HT1080 (cell line): ENCODE measurements around the gene MARCHF9. TPM values are rescaled to one million over a fixed set of nuclear protein-coding genes. Genes with fewer than 3 reads are reported as not detected.

Experiments
- DNase-seq: peaks from one replicate; pipeline ENCODE4 v3.0.0-alpha.2; 2015; ENCODE audit warnings: low read depth
- total RNA-seq: library from RNA; depleted of rRNA; stranded (reverse); fragments of >200 nt; shearing (Covaris generic); gene quantifications from 2 replicates; pipeline ENCODE4 v1.2.3, GENCODE V29; 2014

Gene MARCHF9
- total RNA-seq, 1 experiment from 2014 or later = 15.9 TPM

- no peak for DNase-seq
Measured at GRCh38 chr12:57737467-57738460, 17.1 kb upstream of the MARCHF9 start.

GRCh38 chr12:57738661-57739237, 16.2 kb upstream of the MARCHF9 start, which contains the start of gene AGAP2:
Gene AGAP2, minus strand, starts transcription at chr12:57738742. Its CDS starts 496 bp downstream, at chr12:57738246.
- DNase-seq = peak; percentile 44

GRCh38 chr12:57739387-57739786, 15.5 kb upstream of the MARCHF9 start:
- DNase-seq = no peak

GRCh38 chr12:57739914-57740538, 14.9 kb upstream of the MARCHF9 start:
- DNase-seq = no peak

GRCh38 chr12:57740656-57741412, 14.1 kb upstream of the MARCHF9 start:
- peak; percentile 73 for DNase-seq

GRCh38 chr12:57741413-57741789, 13.5 kb upstream of the MARCHF9 start:
- DNase-seq = no peak

- peak; percentile 68 for DNase-seq
Measured at GRCh38 chr12:57741844-57742738, 12.8 kb upstream of the MARCHF9 start.

GRCh38 chr12:57743769-57744168, 11.1 kb upstream of the MARCHF9 start:
- DNase-seq = no peak

- DNase-seq = no peak
Measured at GRCh38 chr12:57744194-57744776, 10.6 kb upstream of the MARCHF9 start.

- DNase-seq = peak; percentile 97
Measured at GRCh38 chr12:57744777-57745484, 10.0 kb upstream of the MARCHF9 start, which contains the start of gene TSPAN31. Gene TSPAN31, plus strand, starts transcription at chr12:57745039. Its CDS starts 116 bp downstream, at chr12:57745155.

- peak; percentile 30 for DNase-seq
Measured at GRCh38 chr12:57745485-57745881, 9.4 kb upstream of the MARCHF9 start.

GRCh38 chr12:57746025-57746424, 8.9 kb upstream of the MARCHF9 start:
- no peak for DNase-seq

- no peak for DNase-seq
Measured at GRCh38 chr12:57749061-57749460, 5.8 kb upstream of the MARCHF9 start.

GRCh38 chr12:57750561-57751431, 4.1 kb upstream of the MARCHF9 start:
- DNase-seq = no peak

- no peak for DNase-seq
Measured at GRCh38 chr12:57751432-57751787, 3.5 kb upstream of the MARCHF9 start.

GRCh38 chr12:57751788-57752667, 2.9 kb upstream of the MARCHF9 start, which contains the start of gene CDK4:
Gene CDK4, minus strand, starts transcription at chr12:57752310. Its CDS starts 593 bp downstream, at chr12:57751717.
- DNase-seq = peak; percentile 100

- DNase-seq = no peak
Measured at GRCh38 chr12:57752668-57753000, 2.3 kb upstream of the MARCHF9 start.
